Keratinocyte (primary cell): Measurements from ENCODE around the gene GPR160. TPM values are rescaled to one million over a fixed set of nuclear protein-coding genes. Genes with fewer than 3 reads are reported as not detected.

Experiments
- DNase-seq: peaks from one replicate; pipeline ENCODE4 v3.0.0-alpha.2; 2011; ENCODE audit warnings: low read depth, missing footprints, low spot score
- FAIRE-seq: peaks from 2 replicates; lab custom pipeline; 2011; peaks lifted over from hg19 to GRCh38; lab: Jason Lieb, UNC
- H2AFZ ChIP-seq: 2 replicates; pipeline ENCODE4 v1.6.0; 2012; ENCODE audit warnings: low read length, control low read depth, inconsistent platforms; ENCODE audit not compliant: control insufficient read depth
- H3K27ac ChIP-seq: 2 replicates; pipeline ENCODE4 v1.5.1; 2011; ENCODE audit warnings: low read length; ENCODE audit not compliant: control insufficient read depth, insufficient read depth
- H3K27me3 ChIP-seq: 3 replicates; pipeline ENCODE4 v1.6.0; 2011; ENCODE audit warnings: low read length; ENCODE audit not compliant: control insufficient read depth, insufficient read depth; ENCODE audit errors: extremely low read depth
- H3K36me3 ChIP-seq, 2 experiments: 2 replicates in 1 of 2; 3 replicates in 1 of 2; pipeline ENCODE4 v1.5.1; 2011; ENCODE audit warnings: low read length in 2 of 2, mild to moderate bottlenecking in 1 of 2; ENCODE audit not compliant: control insufficient read depth in 2 of 2, insufficient read depth in 2 of 2; ENCODE audit errors: extremely low read depth in 1 of 2
- H3K4me1 ChIP-seq: 3 replicates; pipeline ENCODE4 v1.5.1; 2011; ENCODE audit warnings: low read length; ENCODE audit not compliant: control insufficient read depth, insufficient read depth; ENCODE audit errors: extremely low read depth
- H3K4me2 ChIP-seq: 3 replicates; pipeline ENCODE4 v1.6.0; 2011; ENCODE audit warnings: low read depth, low read length; ENCODE audit not compliant: control insufficient read depth, insufficient read depth; ENCODE audit errors: extremely low read depth
- H3K4me3 ChIP-seq, 3 experiments: fragments of 200-600 bp in 1 of 3; sonication (generic) in 1 of 3; 2 replicates in 2 of 3; 3 replicates in 1 of 3; pipeline ENCODE4 v1.5.1; 2011 to 2016; ENCODE audit warnings: low read length in 3 of 3, mild to moderate bottlenecking in 3 of 3, control low read depth in 2 of 3, inconsistent platforms in 1 of 3, low read depth in 1 of 3, mixed read lengths in 1 of 3, mixed run types in 1 of 3, moderate library complexity in 1 of 3; ENCODE audit not compliant: control insufficient read depth in 2 of 3, insufficient read depth in 2 of 3; ENCODE audit errors: extremely low read depth in 1 of 3
- H3K79me2 ChIP-seq: 2 replicates; pipeline ENCODE4 v1.6.0; 2012; ENCODE audit warnings: low read length; ENCODE audit not compliant: control insufficient read depth, insufficient read depth
- H3K9ac ChIP-seq: 3 replicates; pipeline ENCODE4 v1.6.0; 2011; ENCODE audit warnings: low read length; ENCODE audit not compliant: control insufficient read depth, insufficient read depth; ENCODE audit errors: extremely low read depth
- H3K9me1 ChIP-seq: 3 replicates; pipeline ENCODE4 v1.6.0; 2011; ENCODE audit warnings: low read length; ENCODE audit not compliant: control insufficient read depth, insufficient read depth; ENCODE audit errors: extremely low read depth
- H3K9me3 ChIP-seq: 2 replicates; pipeline ENCODE4 v1.5.1; 2012; ENCODE audit warnings: low read depth, low read length; ENCODE audit not compliant: control insufficient read depth
- H4K20me1 ChIP-seq: 3 replicates; pipeline ENCODE4 v1.6.0; 2011; ENCODE audit warnings: low read length; ENCODE audit not compliant: control insufficient read depth, insufficient read depth; ENCODE audit errors: extremely low read depth
- CTCF ChIP-seq, 3 experiments: IDR thresholded peaks in 1 of 3; conservative IDR thresholded peaks in 1 of 3; optimal IDR thresholded peaks in 1 of 3; 2 replicates in 2 of 3; 3 replicates in 1 of 3; pipeline versions ENCODE3 to v1.5.1; 2011; ENCODE audit warnings: low read length in 3 of 3, mild to moderate bottlenecking in 3 of 3, moderate library complexity in 2 of 3, control low read depth in 1 of 3, inconsistent platforms in 1 of 3; ENCODE audit not compliant: insufficient read depth in 2 of 3; ENCODE audit errors: extremely low read depth in 1 of 3
- EZH2 ChIP-seq: IDR thresholded peaks from one replicate; pipeline ENCODE4 v1.6.1; 2012; ENCODE audit warnings: inconsistent platforms, mild to moderate bottlenecking, low read length, moderate library complexity
- dilution Hi-C: fragments of 300-500 bp; cut with MboI; formaldehyde crosslinking; loops from one replicate; pipeline ENCODE4 v1.7.0; 2020; ENCODE audit warnings: low sequenced_read_pairs; ENCODE audit not compliant: extremely low pct_ligation_motif_present
- polyA plus RNA-seq, 5 experiments: library from polyadenylated mRNA; depleted of rRNA in 3 of 5; stranded (reverse) in 3 of 5; stranded (forward) in 1 of 5; unstranded in 1 of 5; fragments of >200 nt; gene quantifications; 1 replicate in 1 of 5; 2 replicates in 3 of 5; 3 replicates in 1 of 5; pipeline versions ENCODE4 v1.2.1 to v1.2.3, GENCODE V29; 2011 to 2012; ENCODE audit warnings: missing spikeins in 2 of 5, low read depth in 1 of 5, low replicate concordance in 1 of 5

GPR160 gene
- polyA plus RNA-seq, 1 donor (not counting 4 experiments of a cell fraction or from before 2014, with no cell fraction given), result 0.22 TPM

GRCh38 chr3:170095771-170096170, 58.0 kb downstream of the GPR160 start:
- dilution Hi-C loops, result no loop called here
- FAIRE-seq, result peak; percentile 77
- Histone ChIP-seq H3K27ac (no peak overlapping the region), H2AFZ (no peak overlapping the region), H3K36me3 (peaks cover 7 to 10% of the 10 kb centered on the region in 2 experiments), H3K9me1 (no peaks in the 10 kb centered on the region), H4K20me1 (no peaks in the 10 kb centered on the region), H3K27me3 (no peaks in the 10 kb centered on the region), H3K4me2 (peak overlapping the region; percentile 59), H3K79me2 (no peaks in the 10 kb centered on the region), H3K4me1 (peaks cover 11% of the 10 kb centered on the region), H3K9me3 (no peaks in the 10 kb centered on the region), H3K9ac (no peak overlapping the region), H3K4me3 (no peak overlapping the region)
- TF ChIP-seq EZH2 (no peak), CTCF (optimal IDR thresholded peaks at IDR 0.05 in 1 of 3, IDR thresholded peaks at IDR 0.05 in 1 of 3, conservative IDR thresholded peaks at IDR 0.05 in 1 of 3; ENCODE audit: extremely low read depth in 1 of 3, insufficient read depth in 2 of 3, low read length in 3 of 3) (no peak)
- no peak for DNase-seq

DNA sequence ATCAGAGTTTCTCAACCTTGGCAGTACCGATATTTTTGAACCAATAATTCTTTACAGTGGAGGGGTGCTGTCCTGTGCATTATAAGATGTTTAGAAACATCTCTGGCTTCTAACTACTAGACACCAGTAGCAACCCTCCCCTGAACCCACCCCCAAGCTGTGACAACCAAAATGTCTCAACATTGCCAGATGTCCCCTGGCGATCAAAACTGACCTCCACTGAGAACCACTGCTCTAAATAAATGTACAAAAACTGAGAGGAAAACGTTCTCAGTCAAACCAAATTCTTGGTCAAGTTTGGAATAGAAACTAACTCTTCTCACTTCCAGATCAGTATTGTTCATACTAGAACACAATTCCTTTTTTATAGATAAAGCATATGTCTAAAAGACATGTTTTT, 58.5 kb downstream of the GPR160 start:
- peaks cover 11% of the 10 kb centered on the region for H3K4me1 ChIP-seq
- no peak overlapping the region for H3K27ac ChIP-seq
- H3K9me1 ChIP-seq, result no peaks in the 10 kb centered on the region
- no peaks in the 10 kb centered on the region for H4K20me1 ChIP-seq
- DNase-seq, result no peak
- peaks cover 7 to 10% of the 10 kb centered on the region in 2 experiments for H3K36me3 ChIP-seq
- no peak overlapping the region for H3K9ac ChIP-seq
- no peaks in the 10 kb centered on the region for H3K79me2 ChIP-seq
- H3K4me2 ChIP-seq, result peak overlapping the region; percentile 59
- H3K9me3 ChIP-seq, result no peaks in the 10 kb centered on the region
- H3K27me3 ChIP-seq, result no peaks in the 10 kb centered on the region
- FAIRE-seq, result no peak
- dilution Hi-C loops, result no loop called here
- H3K4me3 ChIP-seq, result no peak overlapping the region
- no peak overlapping the region for H2AFZ ChIP-seq
- no peak for TF ChIP-seq EZH2
- TF ChIP-seq CTCF (optimal IDR thresholded peaks at IDR 0.05 in 1 of 3, IDR thresholded peaks at IDR 0.05 in 1 of 3, conservative IDR thresholded peaks at IDR 0.05 in 1 of 3; ENCODE audit: extremely low read depth in 1 of 3, insufficient read depth in 2 of 3, low read length in 3 of 3), result no peak
